ENCODE results near the gene HS3ST1. TPM values are rescaled to one million over a fixed set of nuclear protein-coding genes. Genes with fewer than 3 reads are reported as not detected.

Gene HS3ST1
- total RNA-seq, 1 donor from 2014 or later: 1.7 TPM

DNA sequence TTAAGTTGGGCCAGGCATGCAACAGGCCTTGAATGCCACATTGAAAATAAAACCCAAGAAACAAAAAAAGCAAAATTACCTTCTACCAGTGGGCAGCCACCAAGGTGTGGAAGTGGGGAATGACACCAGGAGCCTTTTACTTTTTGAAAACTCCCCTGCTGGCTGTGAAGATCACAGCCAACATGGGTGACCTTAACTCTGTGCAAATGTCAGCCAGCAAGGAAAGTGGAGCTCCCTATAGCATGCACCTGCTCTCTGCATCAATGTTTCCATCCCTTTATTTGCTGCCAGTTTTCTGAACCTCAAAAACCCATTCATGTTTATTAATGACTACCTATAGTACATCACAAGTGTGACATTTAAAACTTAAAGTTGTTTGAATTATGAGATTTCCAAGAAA, 63.7 kb downstream of the HS3ST1 start:
- DNase-seq: no peak
- Mint-ChIP-seq H3K27ac (ENCODE audit: unreplicated experiment) (no peak overlapping the region), H3K27me3 (ENCODE audit: unreplicated experiment) (peaks cover 4% of the 10 kb centered on the region), H3K4me1 (ENCODE audit: low read depth, unreplicated experiment) (no peaks in the 10 kb centered on the region), H3K4me3 (ENCODE audit: unreplicated experiment) (no peak overlapping the region), H3K36me3 (ENCODE audit: unreplicated experiment) (peaks cover 7% of the 10 kb centered on the region), H3K9me3 (ENCODE audit: unreplicated experiment) (peaks cover 1% of the 10 kb centered on the region)
- TF ChIP-seq, protein P1, sequence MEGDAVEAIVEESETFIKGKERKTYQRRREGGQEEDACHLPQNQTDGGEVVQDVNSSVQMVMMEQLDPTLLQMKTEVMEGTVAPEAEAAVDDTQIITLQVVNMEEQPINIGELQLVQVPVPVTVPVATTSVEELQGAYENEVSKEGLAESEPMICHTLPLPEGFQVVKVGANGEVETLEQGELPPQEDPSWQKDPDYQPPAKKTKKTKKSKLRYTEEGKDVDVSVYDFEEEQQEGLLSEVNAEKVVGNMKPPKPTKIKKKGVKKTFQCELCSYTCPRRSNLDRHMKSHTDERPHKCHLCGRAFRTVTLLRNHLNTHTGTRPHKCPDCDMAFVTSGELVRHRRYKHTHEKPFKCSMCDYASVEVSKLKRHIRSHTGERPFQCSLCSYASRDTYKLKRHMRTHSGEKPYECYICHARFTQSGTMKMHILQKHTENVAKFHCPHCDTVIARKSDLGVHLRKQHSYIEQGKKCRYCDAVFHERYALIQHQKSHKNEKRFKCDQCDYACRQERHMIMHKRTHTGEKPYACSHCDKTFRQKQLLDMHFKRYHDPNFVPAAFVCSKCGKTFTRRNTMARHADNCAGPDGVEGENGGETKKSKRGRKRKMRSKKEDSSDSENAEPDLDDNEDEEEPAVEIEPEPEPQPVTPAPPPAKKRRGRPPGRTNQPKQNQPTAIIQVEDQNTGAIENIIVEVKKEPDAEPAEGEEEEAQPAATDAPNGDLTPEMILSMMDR (IDR thresholded peaks at IDR 0.05; ENCODE audit: partially characterized antibody, unreplicated experiment): no peak

DNA sequence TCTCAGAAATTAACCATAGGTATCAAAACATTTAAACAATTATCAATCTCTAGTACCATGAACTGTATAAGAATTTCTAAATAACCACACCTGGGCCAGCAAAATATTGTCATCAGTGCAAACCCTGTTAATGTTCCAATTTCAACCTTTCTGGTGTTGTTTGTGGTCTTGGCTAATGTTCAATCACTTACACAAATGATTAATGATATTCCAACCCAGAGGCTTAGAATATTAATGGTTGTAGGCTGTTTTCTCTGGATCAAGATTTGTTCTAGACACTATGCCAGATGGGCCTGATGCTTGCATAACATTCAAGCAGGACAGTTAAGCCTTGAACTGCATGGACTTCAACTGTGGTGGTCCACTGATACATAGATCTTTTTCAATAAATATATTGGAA, 69.1 kb downstream of the HS3ST1 start:
- H3K27me3 Mint-ChIP-seq (ENCODE audit: unreplicated experiment): peaks cover 2% of the 10 kb centered on the region
- TF ChIP-seq, protein P1 (IDR thresholded peaks at IDR 0.05; ENCODE audit: partially characterized antibody, unreplicated experiment): no peak
- peaks cover 2% of the 10 kb centered on the region for H3K9me3 Mint-ChIP-seq (ENCODE audit: unreplicated experiment)
- no peak overlapping the region for H3K4me3 Mint-ChIP-seq (ENCODE audit: unreplicated experiment)
- DNase-seq: no peak
- H3K36me3 Mint-ChIP-seq (ENCODE audit: unreplicated experiment): peaks cover 4% of the 10 kb centered on the region
- H3K27ac Mint-ChIP-seq (ENCODE audit: unreplicated experiment): no peak overlapping the region
- H3K4me1 Mint-ChIP-seq (ENCODE audit: low read depth, unreplicated experiment): no peaks in the 10 kb centered on the region

DNA sequence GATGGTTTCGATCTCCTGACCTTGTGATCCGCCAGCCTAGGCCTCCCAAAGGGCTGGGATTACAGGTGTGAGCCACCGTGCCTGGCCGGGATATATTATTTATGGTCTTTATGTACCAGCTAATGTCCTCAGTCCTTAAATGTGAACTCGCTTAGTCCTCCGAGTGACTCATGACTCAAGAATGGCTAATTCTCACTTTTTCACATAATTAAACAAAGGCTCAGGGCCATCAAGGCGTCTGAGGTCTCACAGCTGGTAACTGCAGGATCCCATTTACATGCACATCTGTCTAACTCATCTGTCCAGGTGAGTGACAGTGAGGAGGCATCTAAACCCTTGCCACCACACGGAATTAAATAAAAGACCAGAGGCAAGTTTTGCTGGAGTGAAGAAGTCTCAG, 73.5 kb downstream of the HS3ST1 start:
- TF ChIP-seq, protein P1 (IDR thresholded peaks at IDR 0.05; ENCODE audit: partially characterized antibody, unreplicated experiment): no peak
- H3K4me1 Mint-ChIP-seq (ENCODE audit: low read depth, unreplicated experiment): no peaks in the 10 kb centered on the region
- no peak overlapping the region for H3K27ac Mint-ChIP-seq (ENCODE audit: unreplicated experiment)
- peaks cover 4% of the 10 kb centered on the region for H3K36me3 Mint-ChIP-seq (ENCODE audit: unreplicated experiment)
- DNase-seq: no peak
- peaks cover 2% of the 10 kb centered on the region for H3K9me3 Mint-ChIP-seq (ENCODE audit: unreplicated experiment)
- H3K27me3 Mint-ChIP-seq (ENCODE audit: unreplicated experiment): no peaks in the 10 kb centered on the region
- no peak overlapping the region for H3K4me3 Mint-ChIP-seq (ENCODE audit: unreplicated experiment)

DNA sequence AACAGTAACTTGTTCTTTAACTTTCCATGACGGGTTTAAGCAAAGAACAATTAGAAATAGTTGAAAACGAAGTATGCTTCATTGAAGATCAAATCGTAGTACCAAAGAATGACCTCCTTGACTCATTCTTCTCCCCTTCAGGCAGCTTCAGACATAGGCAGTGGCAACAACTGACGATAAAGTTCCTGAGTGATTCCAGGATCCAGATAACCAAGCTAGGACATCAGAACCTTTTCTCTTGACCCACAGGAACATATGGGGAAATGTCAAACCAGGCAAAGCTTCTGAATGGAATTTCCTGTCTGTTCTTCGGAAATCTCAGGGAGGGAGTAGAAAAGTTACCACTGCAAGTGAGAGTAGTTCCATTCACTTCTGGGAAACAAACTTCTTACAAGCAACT, 74.2 kb downstream of the HS3ST1 start:
- Mint-ChIP-seq H3K4me3 (ENCODE audit: unreplicated experiment) (no peak overlapping the region), H3K4me1 (ENCODE audit: low read depth, unreplicated experiment) (no peaks in the 10 kb centered on the region), H3K27ac (ENCODE audit: unreplicated experiment) (no peak overlapping the region), H3K9me3 (ENCODE audit: unreplicated experiment) (peaks cover 2% of the 10 kb centered on the region), H3K36me3 (ENCODE audit: unreplicated experiment) (peaks cover 4% of the 10 kb centered on the region), H3K27me3 (ENCODE audit: unreplicated experiment) (no peaks in the 10 kb centered on the region)
- DNase-seq: no peak
- TF ChIP-seq, protein P1 (IDR thresholded peaks at IDR 0.05; ENCODE audit: partially characterized antibody, unreplicated experiment): no peak

DNA sequence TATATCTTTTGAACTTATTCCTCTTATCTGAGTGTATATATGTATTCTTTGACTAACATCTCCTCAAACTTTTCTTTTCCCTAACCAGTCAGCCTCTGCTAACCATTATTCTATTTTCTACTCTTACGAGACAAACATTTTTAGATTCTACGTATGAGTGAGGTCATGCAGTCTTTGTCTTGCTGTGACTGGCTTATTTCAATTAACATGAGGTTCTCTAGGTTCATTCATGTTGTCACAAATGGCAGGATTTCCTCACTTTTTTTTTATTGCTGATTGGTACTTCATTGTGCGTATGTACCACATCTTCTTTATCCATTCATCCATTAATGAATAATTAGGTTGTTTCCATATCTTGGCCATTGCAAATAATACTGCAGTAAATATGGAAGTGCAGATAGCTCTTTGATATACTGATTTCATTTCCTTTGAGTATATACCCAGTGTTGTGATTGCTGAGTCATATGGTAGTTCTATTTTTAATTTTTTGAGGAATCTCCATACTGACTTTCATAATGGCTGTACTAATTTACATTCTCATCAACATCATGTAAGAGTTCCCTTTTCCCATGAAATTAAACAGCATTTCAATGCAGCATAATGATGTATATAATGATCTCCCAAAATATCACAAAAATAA, 80.1 kb downstream of the HS3ST1 start:
- no peak for DNase-seq
- H3K9me3 Mint-ChIP-seq (ENCODE audit: unreplicated experiment): no peaks in the 10 kb centered on the region
- no peak overlapping the region for H3K4me3 Mint-ChIP-seq (ENCODE audit: unreplicated experiment)
- no peaks in the 10 kb centered on the region for H3K27me3 Mint-ChIP-seq (ENCODE audit: unreplicated experiment)
- H3K27ac Mint-ChIP-seq (ENCODE audit: unreplicated experiment): no peak overlapping the region
- peaks cover 10% of the 10 kb centered on the region for H3K4me1 Mint-ChIP-seq (ENCODE audit: low read depth, unreplicated experiment)
- H3K36me3 Mint-ChIP-seq (ENCODE audit: unreplicated experiment): no peaks in the 10 kb centered on the region
- TF ChIP-seq, protein P1 (IDR thresholded peaks at IDR 0.05; ENCODE audit: partially characterized antibody, unreplicated experiment): no peak

Data from glutamatergic neuron (in vitro differentiated cells).